Measurements from ENCODE around the gene SACS. TPM values are rescaled to one million over a fixed set of nuclear protein-coding genes. Genes with fewer than 3 reads are reported as not detected.

Gene SACS, protein sequence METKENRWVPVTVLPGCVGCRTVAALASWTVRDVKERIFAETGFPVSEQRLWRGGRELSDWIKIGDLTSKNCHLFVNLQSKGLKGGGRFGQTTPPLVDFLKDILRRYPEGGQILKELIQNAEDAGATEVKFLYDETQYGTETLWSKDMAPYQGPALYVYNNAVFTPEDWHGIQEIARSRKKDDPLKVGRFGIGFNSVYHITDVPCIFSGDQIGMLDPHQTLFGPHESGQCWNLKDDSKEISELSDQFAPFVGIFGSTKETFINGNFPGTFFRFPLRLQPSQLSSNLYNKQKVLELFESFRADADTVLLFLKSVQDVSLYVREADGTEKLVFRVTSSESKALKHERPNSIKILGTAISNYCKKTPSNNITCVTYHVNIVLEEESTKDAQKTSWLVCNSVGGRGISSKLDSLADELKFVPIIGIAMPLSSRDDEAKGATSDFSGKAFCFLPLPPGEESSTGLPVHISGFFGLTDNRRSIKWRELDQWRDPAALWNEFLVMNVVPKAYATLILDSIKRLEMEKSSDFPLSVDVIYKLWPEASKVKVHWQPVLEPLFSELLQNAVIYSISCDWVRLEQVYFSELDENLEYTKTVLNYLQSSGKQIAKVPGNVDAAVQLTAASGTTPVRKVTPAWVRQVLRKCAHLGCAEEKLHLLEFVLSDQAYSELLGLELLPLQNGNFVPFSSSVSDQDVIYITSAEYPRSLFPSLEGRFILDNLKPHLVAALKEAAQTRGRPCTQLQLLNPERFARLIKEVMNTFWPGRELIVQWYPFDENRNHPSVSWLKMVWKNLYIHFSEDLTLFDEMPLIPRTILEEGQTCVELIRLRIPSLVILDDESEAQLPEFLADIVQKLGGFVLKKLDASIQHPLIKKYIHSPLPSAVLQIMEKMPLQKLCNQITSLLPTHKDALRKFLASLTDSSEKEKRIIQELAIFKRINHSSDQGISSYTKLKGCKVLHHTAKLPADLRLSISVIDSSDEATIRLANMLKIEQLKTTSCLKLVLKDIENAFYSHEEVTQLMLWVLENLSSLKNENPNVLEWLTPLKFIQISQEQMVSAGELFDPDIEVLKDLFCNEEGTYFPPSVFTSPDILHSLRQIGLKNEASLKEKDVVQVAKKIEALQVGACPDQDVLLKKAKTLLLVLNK (N-terminal part only)
- total RNA-seq (2014; rRNA removed; shearing (Covaris generic)) = 63.0 and 64.2 TPM in 2 replicates

DNA sequence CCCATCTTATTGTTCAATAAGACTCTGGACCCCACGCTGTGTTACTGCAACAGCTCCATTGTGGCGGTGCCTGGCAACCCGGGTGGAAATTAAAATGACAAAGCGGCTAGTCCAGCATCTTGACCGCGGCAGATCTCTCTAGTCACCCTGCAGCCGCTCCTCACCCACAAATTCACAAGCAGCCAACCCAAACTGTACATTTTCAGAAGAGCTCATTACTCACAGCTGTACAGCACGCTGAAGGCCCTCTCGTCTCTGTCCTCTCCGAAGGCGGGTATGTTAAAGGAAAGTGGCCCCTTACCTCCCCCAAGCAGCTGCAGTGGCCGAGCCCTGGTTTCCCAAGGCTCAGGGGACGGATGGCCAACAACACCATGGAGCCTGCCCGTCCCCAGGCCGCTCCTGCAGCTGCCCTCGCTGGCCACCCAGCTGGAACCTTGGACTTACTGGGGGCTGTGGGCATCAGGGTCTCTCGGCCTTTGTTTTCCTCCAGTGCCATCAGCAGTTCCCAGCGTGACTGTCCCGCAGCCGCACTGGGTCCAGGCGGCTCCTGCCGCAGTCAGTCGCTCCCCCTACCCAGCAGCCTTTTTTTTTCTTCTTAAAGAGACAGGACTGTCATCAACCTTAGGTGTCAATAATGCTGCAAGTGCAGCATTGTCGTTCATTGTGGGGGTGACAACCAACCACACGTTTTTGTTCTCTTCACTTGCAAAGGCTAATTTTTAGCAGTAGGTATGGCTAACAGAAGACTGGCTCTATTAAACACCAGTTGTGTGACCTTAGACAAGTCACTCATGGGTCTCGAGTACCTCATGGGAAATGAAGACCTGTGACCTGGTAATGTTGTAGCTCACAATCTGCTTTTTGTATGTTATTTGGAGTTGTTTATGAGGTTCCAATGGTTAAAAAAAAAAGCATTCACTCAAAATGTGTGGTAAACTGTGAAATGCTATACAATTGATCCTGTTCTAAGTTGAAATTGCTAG is at the start of gene SACS:
Gene SACS, minus strand, starts transcription at position 532 of the 983 bp plus-strand sequence. CDS start 22,463 bp downstream, outside the sequence.
- peak; percentile 70 for DNase-seq (ENCODE audit: low read depth)

DNA sequence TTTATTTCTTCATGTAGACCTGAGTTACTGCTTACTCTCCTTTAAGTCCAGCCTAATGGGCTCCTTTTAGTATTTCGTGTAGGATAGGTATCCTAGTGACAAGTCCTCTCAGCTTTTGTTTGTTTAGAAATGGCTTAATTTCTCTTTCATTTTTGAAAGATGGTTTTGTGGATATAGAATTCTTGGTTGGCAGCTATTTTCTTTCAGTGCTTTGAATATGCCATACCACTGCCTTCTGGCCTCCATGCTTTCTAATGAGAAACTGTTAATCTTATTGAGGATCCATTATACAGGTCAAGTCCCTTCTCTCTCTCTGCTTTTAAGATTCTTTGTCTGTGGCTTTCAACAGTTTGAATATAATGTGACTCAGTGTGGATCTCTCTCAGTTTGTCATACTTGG is 46.8 kb upstream of the SACS start:
- DNase-seq (ENCODE audit: low read depth) = no peak

DNA sequence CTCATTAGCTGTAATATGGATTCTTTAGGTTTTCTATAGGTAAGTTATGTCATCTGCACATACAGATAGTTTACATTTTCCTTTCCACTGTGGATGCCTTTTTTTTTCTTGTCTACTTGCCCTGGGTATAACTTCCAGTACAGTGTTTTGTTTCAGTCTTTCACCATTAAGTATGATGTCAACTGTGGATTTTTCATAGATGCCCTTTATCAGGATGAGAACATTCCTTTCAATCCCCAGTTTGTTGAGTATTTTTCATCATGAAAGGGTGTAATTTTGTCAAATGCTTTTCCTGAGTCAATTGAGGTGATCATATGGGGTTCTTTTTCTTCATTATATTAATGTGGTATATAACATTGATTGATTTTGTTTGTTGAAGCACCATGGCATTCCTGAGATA is 43.6 kb upstream of the SACS start:
- DNase-seq (ENCODE audit: low read depth) = no peak

DNA sequence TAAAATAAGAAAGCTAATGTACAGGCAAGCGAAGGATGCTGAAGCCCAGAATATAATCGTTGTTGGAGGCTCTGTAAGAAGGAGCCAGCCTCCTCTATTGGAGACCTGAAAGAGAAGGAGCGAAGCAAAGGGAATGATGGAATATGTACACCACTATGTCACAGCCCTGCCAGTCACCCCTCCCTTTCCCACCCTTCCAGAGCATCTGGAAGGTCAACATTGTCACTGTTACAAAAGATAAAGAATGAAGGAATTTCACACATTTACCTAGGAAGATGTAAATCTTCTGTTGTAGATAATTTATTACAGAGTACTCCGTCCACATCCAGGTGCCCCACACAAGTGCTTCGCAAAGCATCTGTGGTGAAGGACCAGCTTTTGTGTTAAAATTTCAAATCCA is 39.7 kb upstream of the SACS start:
- DNase-seq (ENCODE audit: low read depth) = no peak

DNA sequence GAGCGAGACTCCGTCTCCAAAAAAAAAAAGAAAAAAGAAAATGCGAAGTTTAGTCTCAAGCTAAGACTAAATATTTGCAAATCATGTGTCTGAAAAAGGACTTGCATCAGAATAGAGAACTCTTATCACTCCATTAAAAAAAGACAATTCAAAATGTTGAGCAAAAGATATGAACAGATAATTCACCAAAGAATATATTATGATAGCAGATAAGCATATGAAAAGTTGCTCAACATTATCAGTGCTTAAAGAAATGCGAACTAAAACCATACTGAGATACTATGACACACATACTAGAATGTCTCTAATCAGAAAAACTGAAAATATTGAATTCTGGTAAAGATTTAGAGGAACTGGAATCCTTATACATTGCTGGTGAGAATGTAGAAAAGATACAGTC is 38.7 kb upstream of the SACS start:
- no peak for DNase-seq (ENCODE audit: low read depth)

DNA sequence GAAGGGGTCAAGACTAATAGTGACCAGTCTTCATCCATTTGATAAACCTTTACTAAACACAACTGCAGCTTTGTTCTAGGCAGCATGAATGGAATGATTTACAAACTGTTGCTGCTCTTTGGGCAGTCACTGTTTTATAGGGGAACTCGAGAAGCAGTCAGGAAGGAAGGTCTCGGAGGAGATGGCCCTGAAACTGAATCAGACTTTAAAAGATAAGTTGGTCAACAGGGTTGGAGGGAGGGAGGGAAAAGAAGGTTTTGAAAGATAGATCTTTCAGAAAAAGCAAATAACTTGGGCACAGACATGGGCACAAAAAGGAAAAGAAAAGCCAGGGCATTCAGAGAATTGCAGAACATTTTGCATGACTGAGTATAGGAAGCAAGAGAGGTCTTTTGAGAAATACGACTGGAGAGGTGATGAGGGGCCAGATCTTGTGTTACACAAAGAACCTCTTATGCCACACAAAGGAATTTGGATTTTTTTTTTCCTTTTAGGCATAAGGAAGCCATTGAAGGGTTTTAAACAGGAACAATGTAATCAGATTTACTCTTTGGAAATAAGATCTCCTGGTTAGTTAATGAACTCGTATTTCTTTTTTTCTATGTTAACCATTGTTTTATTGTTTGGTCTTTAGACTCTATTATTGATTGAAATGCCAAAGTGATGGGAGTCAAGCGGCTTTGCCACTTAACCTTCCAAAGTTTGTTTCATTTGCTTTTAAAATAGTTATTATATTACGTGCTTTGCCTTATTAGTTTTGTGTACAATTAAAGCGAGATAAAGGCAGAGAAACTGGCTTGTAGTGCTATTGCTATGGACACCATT is 37.5 kb upstream of the SACS start:
- DNase-seq (ENCODE audit: low read depth) = peak; percentile 61

DNA sequence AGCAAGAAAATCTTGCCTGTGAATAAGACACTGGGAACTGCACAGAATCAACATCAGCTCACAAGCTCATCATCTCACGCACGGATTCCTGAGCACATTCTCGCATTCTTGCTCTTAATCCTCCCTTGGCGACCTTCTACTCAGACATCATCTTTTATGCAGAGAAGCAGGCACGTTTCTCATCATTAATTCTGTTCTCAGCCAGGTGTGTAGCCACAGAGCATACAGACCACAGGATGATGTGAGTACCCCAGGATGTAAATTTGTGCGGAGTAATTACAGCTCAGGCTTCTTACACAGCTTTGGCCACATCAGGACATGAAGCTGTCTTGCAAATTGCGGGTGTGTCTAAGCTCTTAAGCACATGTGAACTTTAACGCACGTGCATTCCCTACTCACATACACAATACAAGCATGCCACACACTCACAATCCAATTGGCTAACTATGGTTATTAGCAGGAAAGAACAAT is 36.5 kb upstream of the SACS start:
- peak; percentile 79 for DNase-seq (ENCODE audit: low read depth)

DNA sequence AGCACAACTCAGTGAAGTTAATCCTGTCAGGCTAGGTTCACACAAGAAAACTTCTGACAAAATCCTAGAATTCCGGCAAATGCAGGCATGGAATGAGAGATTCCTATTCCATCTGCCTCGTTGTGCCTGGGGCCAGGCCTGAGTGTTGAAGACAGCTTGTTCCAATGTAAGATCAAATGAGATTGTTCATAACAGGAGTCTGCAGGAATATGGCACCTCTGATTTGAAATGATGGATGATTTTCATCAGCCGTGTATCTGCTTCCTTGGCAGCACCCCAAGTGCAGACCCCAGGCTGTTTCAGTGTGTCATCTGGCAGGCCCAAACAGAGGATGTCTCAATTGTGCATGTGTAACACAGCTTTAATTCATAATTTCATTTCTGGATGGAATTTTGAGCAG is 35.3 kb upstream of the SACS start:
- DNase-seq (ENCODE audit: low read depth) = peak; percentile 62

DNA sequence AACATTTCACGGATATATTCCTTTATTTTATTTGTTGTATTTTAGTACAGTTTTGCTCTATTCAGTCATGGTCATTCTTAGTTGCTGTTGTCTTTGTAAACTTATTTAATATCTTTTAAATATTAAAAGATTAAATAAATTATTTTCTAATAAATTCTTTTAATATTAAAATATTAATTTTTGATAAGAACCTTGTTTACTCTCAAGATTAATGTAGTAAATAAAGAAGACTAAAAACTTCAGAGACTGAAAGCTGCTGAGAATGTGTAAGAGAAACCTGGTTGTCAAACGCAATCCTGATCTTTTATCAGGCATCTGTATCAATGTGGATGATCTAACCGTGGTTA is 34.4 kb upstream of the SACS start:
- DNase-seq (ENCODE audit: low read depth) = no peak

DNA sequence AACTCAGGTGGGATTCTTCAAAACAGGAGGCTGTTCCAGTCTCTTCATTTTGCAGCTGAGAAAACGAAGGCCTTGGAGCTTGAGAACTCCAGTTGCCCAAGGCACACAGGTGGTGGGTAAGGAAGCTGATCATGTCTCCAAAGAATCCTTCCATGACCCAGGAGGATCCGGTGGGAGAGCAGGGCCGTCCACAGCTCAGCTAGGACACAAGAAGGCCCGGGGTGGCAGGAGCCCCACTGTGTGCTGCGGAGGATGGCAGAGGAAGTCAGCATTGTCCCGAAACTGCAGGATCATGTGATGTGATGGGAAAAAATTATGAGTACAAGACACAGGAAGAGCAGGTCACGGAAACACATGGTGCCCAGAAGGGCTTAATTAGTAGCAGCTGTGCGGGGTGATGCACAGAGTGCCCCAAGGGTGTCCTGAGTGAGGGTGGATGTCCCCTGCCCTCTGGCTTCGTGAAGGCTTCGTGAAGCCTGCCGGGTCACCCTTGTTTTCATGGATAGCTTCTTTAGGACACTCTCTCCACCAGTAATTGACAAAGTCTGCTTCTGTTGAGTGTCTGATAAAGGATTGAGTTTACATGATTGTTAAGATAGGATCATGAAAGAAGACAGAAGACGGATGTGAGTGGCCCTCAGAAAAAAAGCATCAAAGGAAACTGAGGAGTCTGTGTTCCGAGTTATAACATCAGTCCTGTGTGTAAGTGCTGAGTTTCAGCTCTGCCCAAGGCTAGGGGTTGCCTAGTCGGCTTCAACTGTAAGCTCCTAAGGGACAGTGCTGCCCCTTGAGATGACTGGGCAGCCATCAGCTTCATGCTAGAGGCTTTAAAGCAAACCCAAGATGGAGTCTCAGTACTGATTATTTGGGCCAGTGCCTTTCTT is 33.8 kb upstream of the SACS start:
- peak; percentile 98 for DNase-seq (ENCODE audit: low read depth)

DNA sequence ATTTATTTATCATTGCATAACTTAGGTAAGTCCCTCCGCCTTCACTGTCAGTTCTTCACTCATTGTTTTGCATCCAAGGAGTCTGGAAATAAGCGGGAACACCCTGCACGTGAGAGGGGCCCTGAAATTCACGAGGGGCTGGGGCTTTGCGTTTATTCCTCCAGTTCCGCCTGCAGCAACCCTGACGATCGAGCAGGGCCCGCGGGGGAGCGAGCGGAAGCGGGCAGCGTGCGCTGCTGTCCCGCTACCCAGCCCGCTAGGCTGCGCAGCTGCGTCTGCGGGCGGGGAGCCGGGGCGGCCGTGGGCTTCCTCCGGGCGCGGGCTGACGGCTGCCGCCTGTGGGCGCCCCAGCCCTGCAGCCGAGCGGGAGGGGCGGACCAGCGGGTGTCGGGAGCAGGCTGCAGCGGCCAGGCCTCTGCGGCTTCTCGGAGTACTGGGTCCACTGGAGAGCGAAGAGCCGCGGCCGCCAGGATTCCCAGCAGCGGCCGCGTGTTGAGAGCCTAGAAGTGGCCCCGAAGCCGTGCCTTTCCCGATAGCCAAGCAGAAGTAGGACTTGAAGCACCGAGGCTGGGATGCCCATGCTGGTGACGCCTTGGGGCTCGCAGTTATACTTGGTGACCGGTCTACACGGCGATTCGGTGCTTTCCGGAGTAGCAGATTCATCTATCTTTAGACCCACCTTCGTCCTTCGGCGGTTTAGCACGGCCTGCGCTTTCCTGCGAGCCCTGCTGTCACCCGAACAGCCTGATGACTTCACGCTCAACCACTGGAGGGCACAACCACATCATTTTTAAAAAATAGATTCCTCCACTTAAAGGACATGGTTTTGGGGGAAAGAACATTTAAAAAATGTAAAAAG is 32.9 kb upstream of the SACS start:
- DNase-seq (ENCODE audit: low read depth) = peak; percentile 80

DNA sequence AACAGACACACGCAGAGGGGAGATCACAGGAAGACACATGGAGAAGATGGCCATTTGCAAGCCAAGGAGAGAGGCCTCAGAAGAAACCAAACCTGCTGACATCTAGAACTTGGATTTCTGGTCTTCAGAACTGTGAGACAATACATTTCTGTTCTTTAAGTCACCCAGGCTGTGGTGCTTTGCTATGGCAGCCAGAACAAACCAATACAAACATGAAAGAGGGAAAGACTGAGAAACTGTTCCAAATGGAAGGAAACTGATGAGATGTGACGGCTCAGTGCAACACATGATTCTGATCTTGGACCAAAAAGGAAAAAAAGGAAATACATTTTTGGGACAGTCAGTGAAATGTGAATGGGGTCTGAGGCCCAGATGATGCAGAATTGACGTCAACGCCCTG is 30.2 kb upstream of the SACS start:
- no peak for DNase-seq (ENCODE audit: low read depth)

DNA sequence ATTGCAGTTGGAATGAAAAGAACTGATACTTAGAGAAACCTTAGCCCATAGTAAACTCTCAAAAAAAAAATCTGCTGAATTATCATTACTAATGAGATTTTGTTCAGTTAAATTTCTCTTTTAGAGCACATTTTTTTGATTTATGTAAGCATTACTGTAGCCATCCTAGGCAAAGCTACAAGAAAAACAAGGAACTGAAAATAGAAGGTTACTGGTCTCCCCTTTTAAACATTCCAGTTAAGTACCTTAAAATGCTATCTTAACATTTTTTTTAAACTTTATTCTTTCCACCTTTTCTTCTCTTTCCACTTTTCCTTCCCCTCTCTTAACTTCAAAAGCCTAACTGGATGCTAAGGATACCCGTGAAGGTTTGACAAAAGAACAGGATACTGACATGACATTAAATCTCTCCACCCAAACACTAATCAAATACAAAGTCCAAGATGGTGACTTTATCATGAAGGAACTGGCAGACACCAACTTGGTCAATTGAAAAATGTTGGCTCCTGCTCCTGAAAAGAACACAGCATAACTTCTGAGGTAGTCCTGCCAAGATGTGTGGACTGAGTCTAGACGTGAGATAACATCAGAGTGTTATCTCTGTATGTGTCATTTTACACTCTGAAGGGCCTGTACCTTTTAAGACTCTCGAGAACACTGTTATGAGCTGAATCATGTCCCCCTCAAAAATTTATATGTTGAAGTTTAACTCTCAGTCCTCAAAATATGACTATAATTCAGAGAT is 29.5 kb upstream of the SACS start:
- peak; percentile 39 for DNase-seq (ENCODE audit: low read depth)

DNA sequence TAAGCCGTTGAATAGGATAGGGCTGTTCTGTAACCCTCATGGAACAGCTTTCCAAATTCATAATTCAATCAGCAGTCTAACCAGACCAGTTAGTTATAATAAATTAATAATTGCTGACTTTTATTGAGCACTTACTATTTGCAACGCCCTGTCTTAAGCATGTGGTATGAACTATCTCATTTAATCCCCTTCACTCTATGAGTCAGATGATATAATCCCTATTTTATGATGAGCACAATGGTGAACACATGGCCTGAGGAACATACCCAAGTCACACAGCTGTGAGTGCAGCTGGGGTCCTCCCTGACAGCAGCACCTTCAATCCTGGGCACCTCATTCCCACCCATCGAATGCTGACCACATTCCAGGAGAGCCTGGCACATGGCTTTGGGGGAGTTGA is 28.0 kb upstream of the SACS start:
- DNase-seq (ENCODE audit: low read depth) = no peak

DNA sequence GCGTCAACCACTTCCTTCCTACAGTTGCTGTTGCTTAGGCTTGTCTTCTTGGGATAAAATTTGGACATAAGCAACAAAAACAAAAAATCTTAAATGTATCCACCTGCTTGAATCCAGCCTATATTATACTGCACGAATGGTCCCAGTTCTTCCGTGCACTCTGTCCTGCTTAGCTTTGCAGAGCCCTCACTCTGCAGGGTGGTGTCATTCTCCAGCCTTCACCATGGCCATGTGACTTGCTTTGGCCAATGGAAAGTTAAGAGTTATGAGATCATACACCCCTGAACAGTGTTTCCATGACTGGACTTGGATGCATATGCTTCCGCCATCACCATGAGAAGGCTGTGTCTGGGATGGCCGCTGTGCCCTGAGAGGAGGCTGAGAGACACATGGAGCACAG is 27.4 kb upstream of the SACS start:
- DNase-seq (ENCODE audit: low read depth) = no peak

DNA sequence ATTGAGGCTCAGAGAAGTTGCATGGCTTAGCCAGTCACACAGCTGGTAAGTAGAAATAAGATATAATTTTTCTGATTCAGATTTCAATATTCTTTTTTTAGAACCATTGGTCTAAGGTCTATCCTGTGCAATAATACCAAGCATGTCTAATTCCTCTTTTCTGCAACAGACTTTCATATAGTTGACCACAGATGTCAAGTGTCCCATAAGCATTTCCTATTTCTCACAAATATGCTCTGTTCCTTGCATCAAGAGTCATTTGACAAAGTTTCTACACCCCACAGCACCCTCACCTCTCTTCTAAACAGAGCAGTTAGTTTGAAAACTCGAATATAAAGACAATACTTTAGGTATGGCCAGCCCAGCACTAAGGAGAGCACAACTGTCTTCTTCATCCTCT is 26.8 kb upstream of the SACS start:
- DNase-seq (ENCODE audit: low read depth) = no peak

DNA sequence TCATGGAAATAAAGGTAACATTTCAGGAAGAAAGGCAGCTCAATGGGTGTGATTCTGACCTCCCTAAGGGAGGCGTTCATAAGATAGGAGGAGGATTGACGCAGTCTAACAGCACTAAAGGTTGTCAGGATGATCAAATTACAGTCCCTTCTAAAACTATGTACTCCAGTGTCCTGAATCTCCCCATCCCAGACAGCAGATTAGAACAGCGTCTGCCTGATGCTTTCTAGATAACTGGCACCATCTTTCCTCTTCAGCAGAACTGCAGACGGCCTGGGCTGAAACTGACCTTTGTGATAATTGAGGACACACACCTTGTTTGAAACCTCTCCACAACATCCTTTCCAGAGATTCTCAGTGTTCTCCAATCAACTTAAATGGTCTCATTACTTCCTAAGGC is 25.5 kb upstream of the SACS start:
- DNase-seq (ENCODE audit: low read depth) = no peak

All from RPMI7951 (cell line).